GM21723 (cell line): ENCODE data around the gene MC3R.

Source experiments
- ATAC-seq: cut with Tn5 transposase; IDR thresholded peaks from one replicate; pipeline ENCODE4 v1.9.1; 2021; ENCODE audit warnings: mild to moderate bottlenecking, moderate library complexity; ENCODE audit not compliant: unreplicated experiment

The MC3R gene

DNA sequence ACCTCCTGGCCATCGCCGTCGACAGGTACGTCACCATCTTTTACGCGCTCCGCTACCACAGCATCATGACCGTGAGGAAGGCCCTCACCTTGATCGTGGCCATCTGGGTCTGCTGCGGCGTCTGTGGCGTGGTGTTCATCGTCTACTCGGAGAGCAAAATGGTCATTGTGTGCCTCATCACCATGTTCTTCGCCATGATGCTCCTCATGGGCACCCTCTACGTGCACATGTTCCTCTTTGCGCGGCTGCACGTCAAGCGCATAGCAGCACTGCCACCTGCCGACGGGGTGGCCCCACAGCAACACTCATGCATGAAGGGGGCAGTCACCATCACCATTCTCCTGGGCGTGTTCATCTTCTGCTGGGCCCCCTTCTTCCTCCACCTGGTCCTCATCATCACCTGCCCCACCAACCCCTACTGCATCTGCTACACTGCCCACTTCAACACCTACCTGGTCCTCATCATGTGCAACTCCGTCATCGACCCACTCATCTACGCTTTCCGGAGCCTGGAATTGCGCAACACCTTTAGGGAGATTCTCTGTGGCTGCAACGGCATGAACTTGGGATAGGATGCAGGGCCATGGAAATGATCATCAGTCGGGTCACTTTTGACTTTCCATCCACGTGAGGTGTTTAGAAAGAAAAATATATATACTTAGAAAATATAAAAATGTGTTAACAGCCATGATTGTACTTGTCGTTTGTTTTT is 868 bp downstream of the MC3R start:
- no peak for ATAC-seq

DNA sequence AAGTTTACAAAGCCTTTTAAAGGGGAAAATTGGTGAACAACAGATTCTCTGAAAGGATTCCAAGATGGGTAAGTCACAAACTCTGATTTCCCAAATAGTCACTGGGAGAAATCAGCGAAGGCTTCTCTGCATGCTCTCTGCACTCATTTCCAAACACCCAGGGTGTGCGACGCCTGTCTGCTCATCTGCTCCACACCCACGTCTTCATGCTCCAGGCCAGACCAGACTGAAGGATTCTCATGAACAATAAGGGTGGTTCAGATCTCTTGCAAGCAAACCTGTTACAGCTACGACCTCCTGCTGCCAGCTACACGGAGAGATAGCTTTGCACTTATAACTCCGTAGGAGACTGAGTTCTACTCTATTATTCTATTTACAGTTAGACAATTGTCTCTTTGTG is 1.4 kb downstream of the MC3R start:
- ATAC-seq, result no peak

DNA sequence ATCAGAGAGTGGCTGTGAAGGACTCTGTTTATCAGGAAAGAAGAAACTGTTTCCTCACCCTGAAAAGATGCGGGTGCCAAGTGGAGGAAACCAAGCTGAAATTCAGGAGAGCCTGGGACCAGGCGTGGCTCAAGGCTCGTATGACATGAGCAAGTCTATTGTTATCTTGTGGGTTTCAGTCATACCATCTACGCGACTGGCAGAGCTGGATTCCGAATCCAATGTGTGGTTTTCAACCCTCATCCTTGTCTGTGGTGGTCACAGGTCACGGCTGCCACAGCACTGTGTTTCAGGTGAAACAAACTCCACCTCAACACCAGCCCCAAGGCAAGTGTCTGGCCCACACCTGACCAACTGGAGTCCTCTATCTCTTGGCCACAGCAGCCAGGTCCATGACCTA is 9.1 kb downstream of the MC3R start:
- no peak for ATAC-seq

DNA sequence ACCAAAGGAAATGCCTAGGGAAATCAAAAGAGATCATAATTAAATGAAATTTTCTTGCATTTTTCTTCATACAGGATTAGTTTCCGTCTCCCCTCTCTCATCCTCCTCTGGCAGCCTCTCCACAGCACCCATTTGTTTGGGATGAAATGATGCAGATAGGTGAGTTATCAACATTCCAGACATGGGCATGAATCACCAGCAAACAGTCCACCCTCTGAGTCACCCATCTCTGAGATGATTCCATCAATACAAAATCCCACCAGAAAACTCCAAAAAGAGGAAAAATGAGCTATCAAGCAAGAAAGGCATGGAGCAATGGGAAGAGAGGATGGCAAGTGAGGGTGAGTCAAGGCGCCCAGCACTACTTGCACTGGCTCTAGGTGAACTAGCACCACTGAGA is 11.4 kb downstream of the MC3R start:
- no peak for ATAC-seq

DNA sequence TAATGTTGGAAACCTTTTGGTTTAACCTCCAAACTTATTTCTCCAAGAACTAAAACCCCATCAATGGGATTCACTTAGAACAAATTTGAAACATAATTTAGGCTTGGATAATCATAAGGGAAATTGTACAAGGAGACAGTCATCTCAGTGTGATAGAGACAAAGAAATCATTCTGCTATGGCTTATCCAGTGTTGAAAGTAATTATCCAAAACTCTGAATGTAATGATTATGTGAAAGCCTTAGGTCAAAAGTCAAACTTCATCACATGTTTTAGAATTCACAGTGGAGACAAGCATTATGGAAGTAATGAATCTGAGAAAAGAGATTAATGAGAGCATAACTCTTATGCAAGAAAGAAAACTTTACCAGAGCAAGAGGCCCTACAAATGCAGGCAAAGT is 20.0 kb downstream of the MC3R start:
- no peak for ATAC-seq

DNA sequence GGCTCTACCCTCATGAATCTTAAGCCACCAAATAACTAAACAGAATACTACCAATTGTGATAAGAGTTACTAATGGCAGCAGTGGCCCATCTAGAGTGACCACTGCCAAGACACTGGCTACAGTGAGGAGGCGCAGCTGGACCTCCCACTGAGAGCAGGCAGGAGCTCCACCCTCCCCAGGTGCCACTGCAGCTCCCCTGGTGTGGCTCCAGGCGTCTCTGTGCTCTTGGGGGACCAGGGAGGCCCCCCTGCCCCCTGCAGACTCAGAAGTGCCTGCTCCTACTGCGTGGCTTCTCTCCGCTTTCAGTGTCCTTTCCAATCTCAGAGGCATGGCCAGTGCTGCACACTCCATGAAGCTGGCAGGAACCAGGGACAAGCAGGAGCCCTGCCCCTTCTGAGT is 23.4 kb downstream of the MC3R start:
- ATAC-seq, result no peak

DNA sequence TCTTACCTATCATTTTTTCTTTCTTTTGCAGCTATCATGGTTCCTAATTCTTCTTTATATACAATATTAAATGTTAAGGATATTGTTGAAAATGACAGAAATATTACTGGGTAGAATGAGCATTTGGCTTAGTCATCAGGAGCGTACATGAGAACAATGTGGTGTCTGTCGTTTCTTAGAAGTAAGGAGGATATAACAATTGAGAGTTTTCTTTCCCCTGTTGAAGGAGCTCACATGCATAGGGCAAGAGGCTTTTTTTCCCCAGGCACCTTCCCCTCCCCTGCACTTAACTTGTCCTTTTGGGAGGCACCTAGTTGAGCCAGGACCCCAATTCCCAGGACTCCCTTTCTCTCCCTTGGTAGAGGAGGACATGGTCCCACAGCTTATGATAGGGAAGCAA is 25.0 kb downstream of the MC3R start:
- ATAC-seq, result no peak

DNA sequence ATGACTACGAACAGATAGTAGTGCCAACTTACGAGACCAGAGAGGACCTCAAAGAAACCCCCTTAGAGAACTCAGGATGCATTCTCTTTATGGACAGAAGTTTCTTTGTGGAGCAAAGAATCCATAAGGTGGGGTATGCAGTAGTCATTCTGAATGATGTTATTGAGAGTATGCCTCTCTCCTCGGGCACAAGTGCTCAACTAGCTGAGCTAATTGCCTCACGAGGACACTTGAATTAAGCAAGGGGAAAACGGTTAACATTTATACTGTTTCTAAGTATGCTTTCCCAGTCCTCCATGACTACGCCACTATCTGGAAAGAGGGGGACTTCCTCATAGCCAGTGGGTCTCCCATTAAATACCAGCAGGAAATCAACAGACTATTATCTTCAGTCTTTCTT is 25.6 kb downstream of the MC3R start:
- no peak for ATAC-seq

DNA sequence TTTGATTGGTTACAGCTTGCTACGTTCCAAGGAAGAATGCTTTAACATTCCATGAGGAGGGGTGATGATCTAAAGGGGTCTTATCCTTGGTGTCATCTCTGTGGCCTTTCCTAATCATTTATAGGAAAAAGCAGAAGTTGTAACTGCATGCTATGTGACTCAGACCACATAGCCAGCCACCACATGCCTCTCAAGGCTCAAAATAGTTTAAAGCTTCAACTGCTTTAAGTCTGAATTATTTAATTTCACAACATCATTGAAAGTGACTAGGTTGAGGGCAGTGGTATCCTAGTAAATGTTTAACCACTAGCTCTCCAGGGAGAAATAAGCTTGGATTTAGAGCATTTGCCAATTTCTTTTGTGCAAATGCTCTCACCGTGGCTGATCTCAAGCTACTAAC is 29.7 kb downstream of the MC3R start:
- no peak for ATAC-seq

DNA sequence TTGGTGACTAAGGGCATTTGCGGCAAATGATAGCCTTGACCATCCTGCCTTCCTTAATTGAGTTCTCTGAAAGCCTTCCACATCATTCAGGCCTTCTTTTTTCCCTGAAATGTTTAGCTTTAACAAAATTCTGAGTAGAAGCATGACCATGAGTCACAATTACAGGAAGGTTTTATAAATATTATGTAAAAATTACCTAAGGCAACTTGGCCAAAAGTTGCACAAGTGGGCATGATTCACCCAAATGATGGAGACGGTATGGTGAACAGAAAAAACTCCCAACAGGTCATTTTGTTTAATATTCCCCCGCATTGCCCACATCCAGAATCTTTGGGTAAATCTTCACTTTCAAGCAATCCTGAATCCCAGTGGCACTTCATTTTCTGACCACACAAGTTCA is 37.0 kb downstream of the MC3R start:
- no peak for ATAC-seq

DNA sequence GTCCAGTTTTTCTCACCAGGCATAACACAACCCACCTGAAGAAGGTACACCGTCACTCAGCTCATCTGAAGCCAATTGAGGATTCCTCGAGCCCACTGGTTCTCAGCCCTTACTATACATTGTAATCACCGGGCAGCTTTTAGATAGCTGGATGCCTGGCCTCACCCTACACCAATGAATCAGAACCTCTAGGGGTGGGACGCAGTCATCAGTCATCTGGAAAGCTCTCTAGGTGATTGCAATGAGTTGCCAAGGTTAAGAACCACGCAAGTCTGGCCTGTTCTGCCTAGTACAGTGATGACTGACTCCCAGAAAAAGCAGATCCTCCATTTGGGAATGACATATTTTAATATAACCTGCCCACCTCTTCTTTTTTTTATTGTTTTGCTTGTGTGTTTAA is 41.1 kb downstream of the MC3R start:
- ATAC-seq, result no peak

DNA sequence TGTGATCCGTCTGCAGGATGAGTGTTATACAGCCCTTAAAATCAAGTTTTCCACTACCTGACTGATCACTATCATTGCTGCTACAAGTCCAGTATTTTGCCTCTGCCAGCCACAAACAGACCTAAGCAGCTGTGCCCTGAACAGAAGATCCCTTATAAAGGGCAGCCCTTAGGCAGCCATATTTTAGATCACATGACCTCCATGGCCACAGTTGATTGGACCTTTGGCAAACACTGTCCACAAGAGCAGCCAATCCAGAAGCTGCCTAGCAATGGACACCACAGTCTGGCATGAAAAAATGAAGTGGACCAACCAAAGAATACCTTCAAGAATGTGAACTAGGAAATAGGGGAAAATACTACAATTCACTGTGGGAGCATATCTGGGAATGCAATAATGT is 50.8 kb downstream of the MC3R start:
- no peak for ATAC-seq
